HG03159 (cell line): ENCODE data around the gene MRPL3.

Experiments
- ATAC-seq: cut with Tn5 transposase; IDR thresholded peaks from one replicate; pipeline ENCODE4 v1.9.1; 2021; ENCODE audit warnings: mild to moderate bottlenecking, moderate library complexity; ENCODE audit not compliant: unreplicated experiment

MRPL3 gene

GRCh38 chr3:131502530-131503319 lies at the start of gene MRPL3:
Gene MRPL3 (minus strand): TSS chr3:131502971. CDS start chr3:131502821, 150 bp downstream.
- ATAC-seq: peak; percentile 96

- ATAC-seq: no peak
Observed at GRCh38 chr3:131551761-131552160, 49.0 kb upstream of the MRPL3 start.

GRCh38 chr3:131550562-131551465 lies 48.0 kb upstream of the MRPL3 start:
- no peak for ATAC-seq

GRCh38 chr3:131549340-131549739 lies 46.6 kb upstream of the MRPL3 start:
- no peak for ATAC-seq

- ATAC-seq: no peak
Observed at GRCh38 chr3:131547585-131547984, 44.8 kb upstream of the MRPL3 start.

- no peak for ATAC-seq
Observed at GRCh38 chr3:131546441-131546840, 43.7 kb upstream of the MRPL3 start.

- ATAC-seq: no peak
Observed at GRCh38 chr3:131544557-131544956, 41.8 kb upstream of the MRPL3 start.

- ATAC-seq: no peak
Observed at GRCh38 chr3:131543714-131544113, 40.9 kb upstream of the MRPL3 start.

- no peak for ATAC-seq
Observed at GRCh38 chr3:131541288-131541687, 38.5 kb upstream of the MRPL3 start.

- no peak for ATAC-seq
Observed at GRCh38 chr3:131540821-131541220, 38.0 kb upstream of the MRPL3 start.

GRCh38 chr3:131540143-131540542 lies 37.4 kb upstream of the MRPL3 start:
- ATAC-seq: no peak

- ATAC-seq: no peak
Observed at GRCh38 chr3:131538968-131539367, 36.2 kb upstream of the MRPL3 start.

GRCh38 chr3:131537531-131537930 lies 34.8 kb upstream of the MRPL3 start:
- no peak for ATAC-seq

GRCh38 chr3:131535596-131535995 lies 32.8 kb upstream of the MRPL3 start:
- no peak for ATAC-seq

GRCh38 chr3:131535131-131535530 lies 32.4 kb upstream of the MRPL3 start:
- no peak for ATAC-seq

- no peak for ATAC-seq
Observed at GRCh38 chr3:131532645-131533044, 29.9 kb upstream of the MRPL3 start.

- no peak for ATAC-seq
Observed at GRCh38 chr3:131530843-131531242, 28.1 kb upstream of the MRPL3 start.

- ATAC-seq: no peak
Observed at GRCh38 chr3:131530388-131530787, 27.6 kb upstream of the MRPL3 start.

GRCh38 chr3:131526801-131527347 lies 24.1 kb upstream of the MRPL3 start:
- ATAC-seq: no peak

GRCh38 chr3:131518680-131519079 lies 15.9 kb upstream of the MRPL3 start:
- no peak for ATAC-seq

- ATAC-seq: no peak
Observed at GRCh38 chr3:131505421-131505820, 2.6 kb upstream of the MRPL3 start.

GRCh38 chr3:131503320-131503635 lies 507 bp upstream of the MRPL3 start:
- peak; percentile 4 for ATAC-seq
